Neural crest cell (in vitro differentiated cells): ENCODE results near the gene DGKH. TPM values are rescaled to one million over a fixed set of nuclear protein-coding genes. Genes with fewer than 3 reads are reported as not detected.

ENCODE experiments used
- DNase-seq: peaks from one replicate; pipeline ENCODE4 v3.0.0; 2021; ENCODE audit warnings: low read depth, mixed read lengths, low spot score
- H3K27ac Mint-ChIP-seq: one replicate; pipeline ENCODE4 v1.8.0; 2021; ENCODE audit warnings: mild to moderate bottlenecking, mixed read lengths; ENCODE audit not compliant: unreplicated experiment
- H3K27me3 Mint-ChIP-seq: 2 replicates; pipeline ENCODE4 v1.8.0; 2021; ENCODE audit warnings: low read depth, mild to moderate bottlenecking, mixed read lengths
- H3K36me3 Mint-ChIP-seq: 2 replicates; pipeline ENCODE4 v1.8.0; 2021; ENCODE audit warnings: low read depth, mild to moderate bottlenecking, mixed read lengths
- H3K4me1 Mint-ChIP-seq: 2 replicates; pipeline ENCODE4 v1.8.0; 2021; ENCODE audit warnings: mixed read lengths
- H3K4me3 Mint-ChIP-seq: one replicate; pipeline ENCODE4 v1.8.0; 2021; ENCODE audit warnings: mild to moderate bottlenecking, mixed read lengths
- H3K9me3 Mint-ChIP-seq: 2 replicates; pipeline ENCODE4 v1.8.0; 2021; ENCODE audit warnings: mixed read lengths
- CTCF ChIP-seq: fragments of 200-600 bp; sonication (generic); conservative IDR thresholded peaks from 2 replicates; pipeline ENCODE4 v1.5.0; 2021; ENCODE audit warnings: antibody characterized with exemption, mild to moderate bottlenecking
- total RNA-seq: library from RNA; stranded (reverse); gene quantifications from 2 replicates; pipeline ENCODE4 v1.2.1, GENCODE V29; 2021

Gene DGKH
- total RNA-seq, 1 donor from 2014 or later: 12.4 TPM

- Mint-ChIP-seq H3K36me3 (peaks cover 4% of the 10 kb centered on the region), H3K9me3 (no peaks in the 10 kb centered on the region), H3K27ac (no peak overlapping the region), H3K4me1 (peaks cover 4% of the 10 kb centered on the region), H3K4me3 (no peak overlapping the region), H3K27me3 (no peaks in the 10 kb centered on the region)
- DNase-seq: no peak
- no peak for TF ChIP-seq CTCF
These were observed 185.3 kb downstream of the DGKH start for GRCh38 chr13:42233726-42234125.

- Mint-ChIP-seq H3K9me3 (no peaks in the 10 kb centered on the region), H3K4me1 (peaks cover 4% of the 10 kb centered on the region), H3K36me3 (peaks cover 10% of the 10 kb centered on the region), H3K4me3 (no peak overlapping the region), H3K27me3 (no peaks in the 10 kb centered on the region), H3K27ac (no peak overlapping the region)
- no peak for TF ChIP-seq CTCF
- DNase-seq: no peak
These were observed 190.7 kb downstream of the DGKH start for GRCh38 chr13:42239161-42239560.

GRCh38 chr13:42239644-42240043, 191.2 kb downstream of the DGKH start:
- TF ChIP-seq CTCF: no peak
- Mint-ChIP-seq H3K27ac (no peak overlapping the region), H3K4me1 (no peaks in the 10 kb centered on the region)

GRCh38 chr13:42246541-42246940, 198.1 kb downstream of the DGKH start:
- Mint-ChIP-seq H3K4me1 (no peaks in the 10 kb centered on the region), H3K9me3 (no peaks in the 10 kb centered on the region), H3K36me3 (peaks cover 9% of the 10 kb centered on the region), H3K4me3 (no peak overlapping the region), H3K27ac (no peak overlapping the region), H3K27me3 (no peaks in the 10 kb centered on the region)
- no peak for TF ChIP-seq CTCF
- DNase-seq: no peak

More at GRCh38 chr13:42239644-42240043, 191.2 kb downstream of the DGKH start:
- DNase-seq: no peak
- Mint-ChIP-seq H3K36me3 (peaks cover 6% of the 10 kb centered on the region), H3K9me3 (no peaks in the 10 kb centered on the region), H3K4me3 (no peak overlapping the region), H3K27me3 (no peaks in the 10 kb centered on the region)

- DNase-seq: no peak
- TF ChIP-seq CTCF: no peak
- Mint-ChIP-seq H3K9me3 (no peaks in the 10 kb centered on the region), H3K27me3 (no peaks in the 10 kb centered on the region), H3K4me3 (no peak overlapping the region), H3K4me1 (no peaks in the 10 kb centered on the region), H3K27ac (no peak overlapping the region), H3K36me3 (peaks cover 9% of the 10 kb centered on the region)
These were observed 199.4 kb downstream of the DGKH start for GRCh38 chr13:42247883-42248282.

DNA sequence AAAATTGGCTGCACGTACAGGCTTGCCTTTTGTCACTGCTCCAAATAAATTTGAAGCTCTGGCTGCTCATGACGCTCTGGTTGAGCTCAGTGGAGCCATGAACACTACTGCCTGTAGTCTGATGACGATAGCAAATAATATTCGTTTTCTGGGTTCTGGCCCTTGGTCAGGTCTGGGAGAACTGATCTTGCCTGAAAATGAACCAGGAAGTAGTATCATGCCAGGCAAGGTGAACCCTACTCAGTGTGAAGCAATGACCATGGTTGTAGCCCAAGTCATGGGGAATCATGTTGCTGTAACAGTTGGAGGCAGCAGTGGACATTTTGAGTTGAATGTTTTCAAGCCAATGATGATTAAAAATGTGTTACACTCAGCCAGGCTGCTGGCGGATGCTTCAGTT, 207.4 kb downstream of the DGKH start:
- Mint-ChIP-seq H3K27me3 (no peaks in the 10 kb centered on the region), H3K9me3 (no peaks in the 10 kb centered on the region), H3K36me3 (peaks cover 4% of the 10 kb centered on the region), H3K4me3 (no peak overlapping the region), H3K4me1 (no peaks in the 10 kb centered on the region), H3K27ac (no peak overlapping the region)
- no peak for DNase-seq
- TF ChIP-seq CTCF: no peak
